HL-60 (cell line): ENCODE results near the gene LAS1L.
"Not testable (repeated sequence)": the region's sequence is repeated elsewhere in the genome, so short reads cannot be mapped to it uniquely, and the experiment has no call there.

Experiments
- DNase-seq, 2 experiments: peaks; one replicate each; pipeline ENCODE4 v3.0.0-alpha.2; 2010 to 2020; ENCODE audit warnings: low read depth in 1 of 2, low spot score in 1 of 2
- H3K27ac ChIP-seq: fragments of 250-450 bp; sonication (Bioruptor Pico); replicated peaks from 2 replicates; pipeline ENCODE4 v1.5.1; 2020; ENCODE audit warnings: mild to moderate bottlenecking, moderate library complexity
- H3K27me3 ChIP-seq: fragments of 250-450 bp; sonication (Bioruptor Pico); 2 replicates; pipeline ENCODE4 v1.5.1; 2021; ENCODE audit warnings: mild to moderate bottlenecking, moderate library complexity; ENCODE audit not compliant: insufficient read depth, poor library complexity, severe bottlenecking
- H3K4me3 ChIP-seq: replicated peaks from 2 replicates; pipeline ENCODE4 v1.5.1; 2011; ENCODE audit warnings: mild to moderate bottlenecking, control low read depth, low read length; ENCODE audit not compliant: insufficient read depth
- CTCF ChIP-seq: IDR thresholded peaks from one replicate; pipeline ENCODE4 v1.5.1; 2011; ENCODE audit warnings: low read length, control low read depth, inconsistent platforms; ENCODE audit not compliant: insufficient read depth
- GABPA ChIP-seq: IDR thresholded peaks from 2 replicates; pipeline ENCODE4 v1.6.1; 2012; ENCODE audit warnings: low read depth
- POLR2AphosphoS5 ChIP-seq: IDR thresholded peaks from 2 replicates; pipeline ENCODE4 v1.6.1; 2012; ENCODE audit warnings: low read depth
- SPI1 ChIP-seq: IDR thresholded peaks from 2 replicates; pipeline ENCODE4 v1.6.1; 2012; ENCODE audit warnings: low read depth, mild to moderate bottlenecking, borderline replicate concordance
- TF ChIP-seq, protein P1 (sequence below): IDR thresholded peaks from 2 replicates; pipeline ENCODE4 v1.6.1; 2012; ENCODE audit warnings: low read depth; ENCODE audit not compliant: insufficient replicate concordance

Gene LAS1L

DNA sequence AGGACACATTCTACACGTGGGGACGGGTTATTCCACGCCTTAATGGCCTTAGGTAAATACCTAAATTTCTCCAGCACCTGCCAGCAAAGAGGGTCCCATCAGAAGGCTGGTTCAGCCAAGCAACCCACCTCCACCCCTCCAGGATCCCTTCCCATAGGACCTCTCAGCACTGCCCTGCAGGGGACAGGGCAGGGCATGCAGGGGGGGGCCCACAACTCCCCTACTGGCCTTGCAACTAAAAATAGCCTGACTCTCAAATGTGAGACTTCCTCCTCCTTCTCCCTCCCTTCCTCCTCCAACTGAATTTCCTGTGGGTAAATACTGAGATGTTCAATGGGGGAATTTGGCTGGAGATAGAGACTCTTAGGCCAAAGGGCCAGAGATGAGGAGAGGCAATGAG, 6.3 kb downstream of the LAS1L start:
- no peak overlapping the region for H3K4me3 ChIP-seq
- DNase-seq = no peak
- no peak for TF ChIP-seq SPI1
- no peaks in the 10 kb centered on the region for H3K27me3 ChIP-seq
- no peak overlapping the region for H3K27ac ChIP-seq

GRCh38 chrX:65524139-65524538, 10.4 kb downstream of the LAS1L start:
- no peaks in the 10 kb centered on the region for H3K27me3 ChIP-seq

GRCh38 chrX:65522739-65523372, 11.7 kb downstream of the LAS1L start:
- no peak for DNase-seq
- Histone ChIP-seq H3K4me3 (no peak overlapping the region), H3K27me3 (no peaks in the 10 kb centered on the region), H3K27ac (no peak overlapping the region)
- TF ChIP-seq SPI1 (no peak), POLR2AphosphoS5 (no peak), CTCF (no peak), GABPA (no peak)
- TF ChIP-seq, protein P1, sequence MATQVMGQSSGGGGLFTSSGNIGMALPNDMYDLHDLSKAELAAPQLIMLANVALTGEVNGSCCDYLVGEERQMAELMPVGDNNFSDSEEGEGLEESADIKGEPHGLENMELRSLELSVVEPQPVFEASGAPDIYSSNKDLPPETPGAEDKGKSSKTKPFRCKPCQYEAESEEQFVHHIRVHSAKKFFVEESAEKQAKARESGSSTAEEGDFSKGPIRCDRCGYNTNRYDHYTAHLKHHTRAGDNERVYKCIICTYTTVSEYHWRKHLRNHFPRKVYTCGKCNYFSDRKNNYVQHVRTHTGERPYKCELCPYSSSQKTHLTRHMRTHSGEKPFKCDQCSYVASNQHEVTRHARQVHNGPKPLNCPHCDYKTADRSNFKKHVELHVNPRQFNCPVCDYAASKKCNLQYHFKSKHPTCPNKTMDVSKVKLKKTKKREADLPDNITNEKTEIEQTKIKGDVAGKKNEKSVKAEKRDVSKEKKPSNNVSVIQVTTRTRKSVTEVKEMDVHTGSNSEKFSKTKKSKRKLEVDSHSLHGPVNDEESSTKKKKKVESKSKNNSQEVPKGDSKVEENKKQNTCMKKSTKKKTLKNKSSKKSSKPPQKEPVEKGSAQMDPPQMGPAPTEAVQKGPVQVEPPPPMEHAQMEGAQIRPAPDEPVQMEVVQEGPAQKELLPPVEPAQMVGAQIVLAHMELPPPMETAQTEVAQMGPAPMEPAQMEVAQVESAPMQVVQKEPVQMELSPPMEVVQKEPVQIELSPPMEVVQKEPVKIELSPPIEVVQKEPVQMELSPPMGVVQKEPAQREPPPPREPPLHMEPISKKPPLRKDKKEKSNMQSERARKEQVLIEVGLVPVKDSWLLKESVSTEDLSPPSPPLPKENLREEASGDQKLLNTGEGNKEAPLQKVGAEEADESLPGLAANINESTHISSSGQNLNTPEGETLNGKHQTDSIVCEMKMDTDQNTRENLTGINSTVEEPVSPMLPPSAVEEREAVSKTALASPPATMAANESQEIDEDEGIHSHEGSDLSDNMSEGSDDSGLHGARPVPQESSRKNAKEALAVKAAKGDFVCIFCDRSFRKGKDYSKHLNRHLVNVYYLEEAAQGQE = no peak

More at GRCh38 chrX:65524139-65524538, 10.4 kb downstream of the LAS1L start:
- TF ChIP-seq CTCF = no peak
- TF ChIP-seq GABPA = no peak
- no peak for TF ChIP-seq POLR2AphosphoS5
- TF ChIP-seq, protein P1 = no peak
- no peak for TF ChIP-seq SPI1
- DNase-seq = no peak
- Histone ChIP-seq H3K4me3 (no peak overlapping the region), H3K27ac (no peak overlapping the region)

- not testable (repeated sequence) for H3K27ac ChIP-seq, H3K27me3 ChIP-seq, DNase-seq, H3K4me3 ChIP-seq
These were observed 15.1 kb downstream of the LAS1L start for GRCh38 chrX:65519530-65519929.

DNA sequence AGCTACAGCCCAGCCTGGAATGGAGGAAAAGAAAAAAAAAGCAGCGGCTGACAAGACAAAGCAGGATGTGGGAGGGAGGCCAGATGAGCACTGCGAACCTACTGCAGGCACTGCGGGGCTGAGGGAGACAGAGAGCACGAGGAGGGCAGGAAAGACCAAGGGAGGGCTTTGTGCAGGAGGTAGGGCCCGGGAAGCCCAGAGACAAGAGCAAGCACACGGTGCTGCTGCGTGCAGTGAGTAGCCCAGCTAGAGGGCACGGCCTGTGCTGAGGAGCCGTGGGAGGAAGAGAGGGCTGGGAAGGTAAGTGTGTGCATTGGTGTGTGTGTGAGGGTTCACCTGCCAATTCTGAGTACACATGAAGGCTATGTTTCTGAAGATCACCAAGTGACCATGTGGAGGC, 15.6 kb downstream of the LAS1L start:
- H3K27me3 ChIP-seq, H3K4me3 ChIP-seq, H3K27ac ChIP-seq, DNase-seq: not testable (repeated sequence)
